GM19438 (cell line): ENCODE results near the gene DPT.

ENCODE experiments used
- ATAC-seq: cut with Tn5 transposase; IDR thresholded peaks from one replicate; pipeline ENCODE4 v1.9.1; 2021; ENCODE audit warnings: low read depth; ENCODE audit not compliant: unreplicated experiment

DPT gene

DNA sequence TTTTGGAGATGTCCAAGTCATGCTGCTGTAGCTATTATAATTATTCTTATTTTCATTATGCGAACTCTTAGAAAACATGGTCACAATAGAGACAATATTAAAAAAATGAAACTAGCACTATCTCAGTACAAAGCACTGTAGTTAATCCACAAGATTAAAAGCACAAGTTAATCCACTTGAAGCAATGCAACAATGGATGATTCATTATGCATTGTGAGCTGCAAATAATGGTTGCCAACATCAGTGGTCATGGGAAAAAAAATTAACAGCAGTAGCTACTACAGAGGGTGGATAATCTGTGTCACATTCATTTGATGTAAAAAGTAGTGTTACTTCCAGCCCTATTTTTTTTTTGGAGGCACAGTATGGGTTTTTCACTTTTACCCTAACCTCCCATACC lies 56.7 kb downstream of the DPT start:
- no peak for ATAC-seq

DNA sequence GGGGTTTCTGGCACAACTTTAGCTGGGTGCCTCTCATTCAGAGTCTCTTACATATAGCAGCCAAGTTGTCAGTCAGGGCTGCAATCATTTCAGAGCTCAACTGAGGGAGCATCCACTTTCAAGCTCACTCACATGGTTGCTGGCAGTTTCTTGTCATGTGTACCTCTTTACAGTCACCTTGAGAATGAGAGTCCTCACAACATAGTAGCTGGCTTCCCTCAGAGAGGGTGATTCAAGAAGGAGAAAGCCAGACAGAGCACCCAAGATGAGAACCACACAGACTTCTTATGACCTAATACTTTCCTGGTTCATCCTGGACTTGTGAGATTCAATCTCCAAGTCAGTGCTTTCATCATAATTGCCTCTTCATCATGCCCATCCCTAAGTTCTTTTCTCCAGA lies 57.2 kb downstream of the DPT start:
- ATAC-seq, result no peak

DNA sequence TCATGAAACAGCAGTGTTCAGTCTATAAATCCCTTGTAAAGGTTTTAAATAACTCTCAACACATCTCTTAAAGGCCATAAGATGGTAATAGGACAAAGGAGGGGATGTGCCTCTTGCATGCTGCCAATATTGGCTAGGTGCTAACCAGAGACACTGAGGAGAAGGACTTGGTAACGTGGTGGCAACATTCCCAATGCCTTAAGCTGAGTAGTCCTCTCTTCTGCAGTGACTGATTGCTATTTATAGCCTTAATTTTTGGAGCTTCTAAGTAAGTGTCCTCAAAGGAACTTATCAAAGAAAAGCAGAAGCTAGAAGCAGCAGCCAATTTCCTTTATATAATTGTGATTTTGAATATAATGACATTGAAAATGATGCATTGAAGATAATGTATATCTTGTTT lies 63.0 kb downstream of the DPT start:
- ATAC-seq, result no peak

DNA sequence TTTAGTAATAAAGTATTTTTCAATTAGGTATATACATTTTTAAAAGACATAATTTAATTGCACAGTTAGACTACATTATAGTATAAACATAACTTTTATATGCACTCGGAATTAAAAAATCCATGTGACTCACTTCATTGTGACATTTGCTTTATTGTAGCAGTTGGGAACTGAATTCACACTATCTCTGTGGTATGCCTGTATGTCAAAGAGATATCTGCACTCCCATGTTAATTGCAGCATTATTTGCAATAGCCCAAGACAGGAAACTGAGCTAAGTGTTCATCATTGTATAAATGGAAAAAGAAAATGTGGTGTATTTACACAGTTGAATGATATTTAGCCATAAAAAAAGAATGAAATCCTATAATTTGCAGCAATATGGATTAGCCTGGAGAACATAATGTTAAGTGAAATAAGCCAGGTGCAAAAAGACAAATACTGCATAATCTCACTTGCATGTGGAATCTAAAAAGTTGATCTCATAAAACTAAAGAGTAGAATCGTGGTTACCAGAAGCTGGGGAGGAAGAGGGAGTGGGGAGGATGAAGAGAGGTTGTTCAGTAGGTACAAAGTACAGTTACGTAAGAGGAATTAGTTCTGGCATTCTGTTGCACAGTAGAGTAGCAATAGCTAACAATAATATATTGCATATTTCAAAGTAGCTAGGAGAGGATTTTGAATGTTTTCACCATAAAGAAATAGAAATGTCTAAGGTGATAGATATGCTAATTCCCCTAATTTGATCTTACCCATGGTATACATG lies 64.8 kb downstream of the DPT start:
- no peak for ATAC-seq

- no peak for ATAC-seq
Observed at GRCh38 chr1:168656485-168656884, 72.5 kb downstream of the DPT start.

DNA sequence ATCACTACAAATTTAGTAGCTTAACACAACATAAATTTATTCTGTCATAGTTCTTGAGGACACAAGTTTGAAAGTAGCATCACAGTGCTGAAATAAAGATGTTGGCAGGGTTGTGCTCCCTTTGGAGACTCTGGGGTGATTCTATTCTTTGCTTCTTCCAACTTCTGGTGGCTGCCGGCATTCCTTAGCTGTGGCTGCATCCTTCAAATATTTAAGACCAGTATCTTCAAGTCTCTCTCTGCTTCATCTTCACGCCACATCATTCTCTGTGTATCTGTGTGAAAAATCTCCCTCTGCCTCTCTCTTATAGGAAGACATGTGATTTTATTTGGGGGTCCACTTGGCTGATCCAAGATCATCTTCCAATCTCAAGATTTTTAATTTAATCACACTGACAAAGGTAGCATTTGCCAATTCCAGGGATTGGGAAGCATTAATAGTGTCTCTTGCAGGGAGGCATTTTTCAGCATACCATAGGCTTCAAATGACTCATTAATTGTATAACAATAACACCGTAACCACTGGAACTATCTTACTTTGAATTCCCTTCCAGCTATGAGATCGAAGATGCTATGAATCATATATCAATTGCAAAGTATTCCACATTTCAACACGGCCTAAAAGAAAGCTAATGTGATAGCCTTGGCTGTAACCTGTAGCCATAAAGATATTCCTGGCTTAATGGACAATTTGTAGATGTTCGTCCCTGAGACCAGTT lies 74.6 kb downstream of the DPT start:
- ATAC-seq, result no peak

DNA sequence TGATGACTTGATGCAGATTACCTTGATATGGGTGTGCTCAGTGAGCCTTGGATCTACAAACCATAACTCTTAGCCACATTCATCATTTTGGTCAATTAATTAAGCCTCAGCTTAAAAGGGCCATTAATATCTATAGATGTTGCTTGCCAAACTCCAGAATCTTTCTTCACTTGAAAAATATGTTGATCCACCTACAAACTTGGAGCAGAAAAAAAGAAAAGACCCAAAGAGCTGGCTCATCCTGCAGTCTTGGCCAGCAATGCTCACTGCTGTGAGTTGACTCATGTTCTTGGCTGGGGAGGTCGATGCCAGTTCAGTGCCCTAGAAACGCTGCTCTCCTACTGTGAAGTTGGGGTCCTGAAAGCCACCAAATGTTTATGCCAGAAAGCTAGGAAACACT lies 75.4 kb downstream of the DPT start:
- ATAC-seq, result no peak

DNA sequence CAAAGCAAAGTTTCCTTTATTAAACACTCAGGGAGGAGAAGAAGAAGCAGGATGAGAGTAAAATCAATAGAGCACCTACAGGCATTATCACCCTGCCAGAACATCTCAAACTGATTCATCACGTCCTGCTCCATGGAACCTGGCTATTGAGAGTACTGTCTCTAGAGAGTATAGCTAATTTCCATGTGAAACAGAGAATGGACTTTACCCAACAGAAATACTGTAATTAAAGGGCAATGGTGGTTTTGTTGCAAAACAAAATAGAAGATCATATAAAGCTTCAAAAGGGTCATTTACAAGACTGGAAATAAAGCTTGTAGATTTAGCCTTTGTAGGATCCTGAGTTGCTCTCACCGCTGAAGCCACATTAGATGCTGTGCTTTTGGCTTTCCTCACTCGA lies 83.3 kb downstream of the DPT start:
- ATAC-seq, result no peak
